ENCODE data around the gene ALG6. TPM values are rescaled to one million over a fixed set of nuclear protein-coding genes. Genes with fewer than 3 reads are reported as not detected.
"Not testable (repeated sequence)": the region's sequence is repeated elsewhere in the genome, so short reads cannot be mapped to it uniquely, and the experiment has no call there.

ALG6 gene
- total and polyA plus RNA-seq, 5 donors, result 5.0 to 6.2 (median 5.4) TPM

DNA sequence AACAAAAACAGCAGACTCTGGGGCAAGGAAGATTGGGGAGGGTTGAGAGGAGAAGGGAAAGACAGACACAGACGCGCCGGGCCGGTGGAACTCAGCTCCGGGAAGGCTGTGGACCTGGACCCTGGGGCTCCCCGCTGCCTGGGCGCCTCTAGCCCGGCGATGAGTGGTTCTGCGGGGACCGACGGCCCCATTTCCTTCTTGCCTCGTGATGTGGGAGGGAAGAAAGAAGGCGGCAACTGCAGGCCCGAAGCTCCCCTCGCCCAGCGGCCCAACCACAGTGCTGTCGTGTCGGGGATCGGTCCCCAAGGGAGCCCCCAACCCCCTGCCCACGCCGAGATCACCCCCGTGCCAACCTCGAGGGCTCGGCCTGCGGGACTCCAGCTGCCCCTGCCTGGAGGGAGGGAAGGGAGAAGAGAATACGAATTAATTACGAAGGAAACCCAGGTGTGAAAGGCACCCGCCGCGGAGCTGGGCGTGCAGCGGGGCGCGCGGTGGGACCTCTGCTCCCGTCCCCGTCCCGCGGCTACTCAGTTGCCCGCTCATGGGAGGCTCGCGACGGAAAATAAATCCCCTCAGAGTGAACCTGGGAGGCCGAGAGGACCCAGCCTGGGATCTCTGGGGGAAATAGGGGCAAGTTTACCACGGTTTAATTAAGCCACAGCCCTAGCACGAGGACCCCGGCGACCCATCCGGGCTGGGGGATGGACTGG lies 37.7 kb upstream of the ALG6 start:
- H3K27me3 ChIP-seq (ENCODE audit: control insufficient read depth, insufficient read depth), result peaks cover 6% of the 10 kb centered on the region
- ATAC-seq, result no peak
- intact Hi-C loops (cut with DNase I), result no loop called here

GRCh38 chr1:63330331-63330916 lies 37.0 kb upstream of the ALG6 start:
- Histone ChIP-seq H3K27me3 (ENCODE audit: control insufficient read depth, insufficient read depth) (peaks cover 6% of the 10 kb centered on the region), H3K4me3 (ENCODE audit: low read length) (no peak overlapping the region), H3K27ac (ENCODE audit: low read length) (no peak overlapping the region), H3K4me1 (ENCODE audit: control insufficient read depth, insufficient read depth, low read length) (no peaks in the 10 kb centered on the region), H3K9me3 (ENCODE audit: control insufficient read depth, low read length) (no peaks in the 10 kb centered on the region)
- WGBS, result 4% methylated on average over 28 of the region's 28 CpGs
- intact Hi-C loops (cut with DNase I), result no loop called here
- no peak for DNase-seq
- no peak for ATAC-seq

More for the DNA sequence above, 37.7 kb upstream of the ALG6 start:
- Histone ChIP-seq H3K9me3 (ENCODE audit: control insufficient read depth, low read length) (no peaks in the 10 kb centered on the region), H3K4me3 (ENCODE audit: low read length) (no peak overlapping the region), H3K27ac (ENCODE audit: low read length) (no peak overlapping the region), H3K4me1 (ENCODE audit: control insufficient read depth, insufficient read depth, low read length) (no peaks in the 10 kb centered on the region)
- WGBS, result 3% methylated on average over 50 of the region's 50 CpGs
- no peak for DNase-seq

GRCh38 chr1:63342402-63342801 lies 25.0 kb upstream of the ALG6 start:
- ATAC-seq (no peak), DNase-seq (no peak)
- H3K27ac ChIP-seq (ENCODE audit: low read length), result no peak overlapping the region
- H3K4me1 ChIP-seq (ENCODE audit: control insufficient read depth, insufficient read depth, low read length), result no peaks in the 10 kb centered on the region
- H3K4me3 ChIP-seq (ENCODE audit: low read length), result no peak overlapping the region
- WGBS, result 51% methylated on average over 2 of the region's 2 CpGs
- intact Hi-C loops (cut with DNase I), result no loop called here
- H3K9me3 ChIP-seq (ENCODE audit: control insufficient read depth, low read length), result no peaks in the 10 kb centered on the region
- no peaks in the 10 kb centered on the region for H3K27me3 ChIP-seq (ENCODE audit: control insufficient read depth, insufficient read depth)

GRCh38 chr1:63343922-63344321 lies 23.5 kb upstream of the ALG6 start:
- no peaks in the 10 kb centered on the region for H3K27me3 ChIP-seq (ENCODE audit: control insufficient read depth, insufficient read depth)
- no peaks in the 10 kb centered on the region for H3K4me1 ChIP-seq (ENCODE audit: control insufficient read depth, insufficient read depth, low read length)
- H3K9me3 ChIP-seq (ENCODE audit: control insufficient read depth, low read length), result no peaks in the 10 kb centered on the region
- no peak overlapping the region for H3K27ac ChIP-seq (ENCODE audit: low read length)
- DNase-seq (no peak), ATAC-seq (no peak)
- intact Hi-C loops (cut with DNase I), result no loop called here
- 28% methylated on average over 1 of the region's 1 CpG for WGBS
- no peak overlapping the region for H3K4me3 ChIP-seq (ENCODE audit: low read length)

DNA sequence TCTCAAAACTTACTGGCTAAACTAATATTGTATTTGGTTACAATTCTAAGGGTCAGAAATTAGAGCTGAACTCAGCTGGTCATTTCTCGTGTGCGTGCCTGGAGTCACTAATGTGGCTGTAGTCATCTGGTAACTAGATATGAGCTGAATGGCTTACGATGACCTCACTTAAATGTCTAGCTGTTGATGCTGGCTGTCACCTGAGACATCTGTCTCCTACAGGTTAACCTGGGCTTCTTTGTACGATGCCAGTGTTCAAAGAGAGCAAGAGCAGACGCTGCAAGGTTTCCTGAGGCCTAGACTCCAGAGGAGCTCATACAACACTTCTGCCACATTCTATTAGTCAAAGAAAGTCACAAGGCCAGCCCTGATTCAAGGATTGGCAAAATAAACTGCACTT lies 17.1 kb upstream of the ALG6 start:
- WGBS, result 91% methylated on average over 5 of the region's 5 CpGs

GRCh38 chr1:63352736-63353135 lies 14.7 kb upstream of the ALG6 start:
- no peak for DNase-seq
- no peaks in the 10 kb centered on the region for H3K4me1 ChIP-seq (ENCODE audit: control insufficient read depth, insufficient read depth, low read length)
- H3K27ac ChIP-seq (ENCODE audit: low read length), result no peak overlapping the region
- H3K4me3 ChIP-seq (ENCODE audit: low read length), result no peak overlapping the region
- 63% methylated on average over 2 of the region's 2 CpGs for WGBS
- intact Hi-C loops (cut with DNase I), result no loop called here
- H3K27me3 ChIP-seq (ENCODE audit: control insufficient read depth, insufficient read depth), result peaks cover 3% of the 10 kb centered on the region
- H3K9me3 ChIP-seq (ENCODE audit: control insufficient read depth, low read length), result no peaks in the 10 kb centered on the region
- ATAC-seq, result no peak

More for the DNA sequence above, 17.1 kb upstream of the ALG6 start:
- no peaks in the 10 kb centered on the region for H3K4me1 ChIP-seq (ENCODE audit: control insufficient read depth, insufficient read depth, low read length)
- no peak overlapping the region for H3K4me3 ChIP-seq (ENCODE audit: low read length)
- no peaks in the 10 kb centered on the region for H3K9me3 ChIP-seq (ENCODE audit: control insufficient read depth, low read length)
- H3K27me3 ChIP-seq (ENCODE audit: control insufficient read depth, insufficient read depth), result peaks cover 3% of the 10 kb centered on the region
- no peak for ATAC-seq
- DNase-seq, result no peak
- intact Hi-C loops (cut with DNase I), result no loop called here
- H3K27ac ChIP-seq (ENCODE audit: low read length), result no peak overlapping the region

- not testable (repeated sequence) for H3K27me3 ChIP-seq (ENCODE audit: control insufficient read depth, insufficient read depth); H3K4me3 ChIP-seq (ENCODE audit: low read length); DNase-seq
These were observed 11.2 kb upstream of the ALG6 start for GRCh38 chr1:63356234-63356633.

GRCh38 chr1:63359561-63359960 lies 7.9 kb upstream of the ALG6 start:
- intact Hi-C loops (cut with DNase I), result no loop called here
- ATAC-seq (no peak), DNase-seq (no peak)
- Histone ChIP-seq H3K4me1 (ENCODE audit: control insufficient read depth, insufficient read depth, low read length) (no peaks in the 10 kb centered on the region), H3K9me3 (ENCODE audit: control insufficient read depth, low read length) (no peaks in the 10 kb centered on the region), H3K4me3 (ENCODE audit: low read length) (no peak overlapping the region), H3K27me3 (ENCODE audit: control insufficient read depth, insufficient read depth) (no peaks in the 10 kb centered on the region), H3K27ac (ENCODE audit: low read length) (no peak overlapping the region)
- 83% methylated on average over 5 of the region's 5 CpGs for WGBS

More at GRCh38 chr1:63356234-63356633, 11.2 kb upstream of the ALG6 start:
- intact Hi-C loops (cut with DNase I); H3K27ac ChIP-seq (ENCODE audit: low read length); H3K4me1 ChIP-seq (ENCODE audit: control insufficient read depth, insufficient read depth, low read length); ATAC-seq; H3K9me3 ChIP-seq (ENCODE audit: control insufficient read depth, low read length): not testable (repeated sequence)
- WGBS, result 70% methylated on average over 2 of the region's 2 CpGs

DNA sequence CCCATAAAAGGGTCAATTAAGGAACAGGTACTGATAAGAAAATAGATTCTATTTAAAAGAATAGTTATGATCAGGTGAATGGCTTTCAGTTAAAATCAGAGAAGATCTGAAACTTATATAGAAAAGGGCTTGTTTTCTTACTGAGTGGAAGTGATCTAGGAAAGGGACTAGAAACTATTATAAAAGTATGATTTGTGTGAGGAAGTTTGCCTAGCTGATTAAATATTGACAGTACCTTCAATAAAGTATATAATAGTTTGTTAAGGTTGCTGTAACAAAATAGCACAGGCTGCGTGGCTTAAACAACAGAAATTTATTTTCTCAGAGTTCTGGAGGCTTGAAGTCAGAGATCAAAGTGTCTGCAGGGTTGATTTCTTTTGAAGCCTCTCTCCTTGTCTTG lies 5.4 kb upstream of the ALG6 start:
- Histone ChIP-seq H3K4me3 (ENCODE audit: low read length) (no peak overlapping the region), H3K27me3 (ENCODE audit: control insufficient read depth, insufficient read depth) (no peaks in the 10 kb centered on the region), H3K4me1 (ENCODE audit: control insufficient read depth, insufficient read depth, low read length) (no peaks in the 10 kb centered on the region), H3K9me3 (ENCODE audit: control insufficient read depth, low read length) (no peaks in the 10 kb centered on the region), H3K27ac (ENCODE audit: low read length) (no peak overlapping the region)
- ATAC-seq (no peak), DNase-seq (no peak)
- WGBS, result 91% methylated on average over 1 of the region's 1 CpG
- intact Hi-C loops (cut with DNase I), result no loop called here

DNA sequence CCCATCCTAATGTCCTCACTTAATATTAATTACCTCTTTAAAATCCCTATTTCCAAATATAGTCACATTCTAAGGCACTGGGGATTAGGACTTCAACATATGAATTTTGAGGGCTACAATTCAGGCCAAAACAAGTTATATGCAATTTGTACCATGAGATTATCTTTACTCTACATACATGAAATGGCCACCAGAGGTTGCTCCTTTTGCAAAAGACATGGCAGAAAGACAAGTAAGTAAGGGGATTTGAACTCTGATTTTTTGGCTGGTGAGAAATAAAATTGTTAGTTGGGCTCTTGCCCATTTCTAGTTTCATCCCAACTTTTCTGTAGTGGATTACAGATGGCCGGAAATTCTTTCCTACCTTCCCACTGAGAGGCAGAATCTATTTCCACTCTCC lies 4.8 kb upstream of the ALG6 start:
- no peak for DNase-seq
- no peak for ATAC-seq
- Histone ChIP-seq H3K9me3 (ENCODE audit: control insufficient read depth, low read length) (no peaks in the 10 kb centered on the region), H3K4me3 (ENCODE audit: low read length) (no peak overlapping the region), H3K27ac (ENCODE audit: low read length) (no peak overlapping the region), H3K4me1 (ENCODE audit: control insufficient read depth, insufficient read depth, low read length) (no peaks in the 10 kb centered on the region), H3K27me3 (ENCODE audit: control insufficient read depth, insufficient read depth) (no peaks in the 10 kb centered on the region)
- intact Hi-C loops (cut with DNase I), result no loop called here
- 85% methylated on average over 1 of the region's 1 CpG for WGBS

DNA sequence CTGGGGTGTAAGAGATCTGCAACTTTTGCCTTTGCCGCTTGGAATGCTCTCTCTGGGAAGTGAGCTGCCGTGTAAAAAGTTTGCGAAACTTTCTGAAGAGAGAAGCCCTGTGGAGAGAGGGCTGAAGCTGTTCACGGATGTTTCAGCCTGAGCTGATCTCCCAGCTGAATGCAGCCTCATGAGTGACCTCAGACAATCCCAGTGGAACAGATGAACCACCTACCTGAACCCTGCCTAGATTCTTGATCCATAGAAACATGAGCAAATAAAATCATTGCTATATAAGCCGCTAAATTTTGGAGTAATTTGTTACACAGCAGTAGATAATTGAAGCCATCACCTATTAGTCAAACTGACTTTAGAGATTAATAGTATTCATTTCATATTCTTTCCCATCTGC lies 4.4 kb upstream of the ALG6 start:
- Histone ChIP-seq H3K27me3 (ENCODE audit: control insufficient read depth, insufficient read depth) (no peaks in the 10 kb centered on the region), H3K4me1 (ENCODE audit: control insufficient read depth, insufficient read depth, low read length) (no peaks in the 10 kb centered on the region), H3K9me3 (ENCODE audit: control insufficient read depth, low read length) (no peaks in the 10 kb centered on the region), H3K27ac (ENCODE audit: low read length) (no peak overlapping the region), H3K4me3 (ENCODE audit: low read length) (no peak overlapping the region)
- DNase-seq, result no peak
- intact Hi-C loops (cut with DNase I), result no loop called here
- 85% methylated on average over 5 of the region's 5 CpGs for WGBS
- ATAC-seq, result no peak

DNA sequence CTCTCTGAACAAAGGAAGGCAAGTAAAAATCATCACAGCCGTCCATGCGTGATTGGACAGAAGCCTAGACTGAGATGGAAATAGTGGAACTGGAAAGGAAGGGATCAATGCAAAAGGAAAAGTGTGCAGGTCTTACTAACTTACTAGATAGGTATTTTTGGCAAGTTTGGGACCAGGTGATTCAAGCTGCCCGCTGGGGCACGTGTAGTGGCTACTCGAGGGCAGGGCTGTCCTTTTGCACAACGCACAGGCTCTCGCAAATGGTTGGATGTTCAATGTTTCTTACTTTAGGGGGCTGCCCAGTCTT lies 566 bp upstream of the ALG6 start:
- peak overlapping the region; percentile 52 for H3K4me3 ChIP-seq (ENCODE audit: low read length)
- H3K27ac ChIP-seq (ENCODE audit: low read length), result peak overlapping the region; percentile 22
- H3K9me3 ChIP-seq (ENCODE audit: control insufficient read depth, low read length), result no peaks in the 10 kb centered on the region
- DNase-seq, result no peak
- ATAC-seq, result no peak
- H3K4me1 ChIP-seq (ENCODE audit: control insufficient read depth, insufficient read depth, low read length), result no peaks in the 10 kb centered on the region
- intact Hi-C loops (cut with DNase I), result no loop called here
- WGBS, result 81% methylated on average over 7 of the region's 7 CpGs
- no peaks in the 10 kb centered on the region for H3K27me3 ChIP-seq (ENCODE audit: control insufficient read depth, insufficient read depth)

All from right cardiac atrium (tissue), 5 donors.